ENCODE data around the gene TTC39B.

DNA sequence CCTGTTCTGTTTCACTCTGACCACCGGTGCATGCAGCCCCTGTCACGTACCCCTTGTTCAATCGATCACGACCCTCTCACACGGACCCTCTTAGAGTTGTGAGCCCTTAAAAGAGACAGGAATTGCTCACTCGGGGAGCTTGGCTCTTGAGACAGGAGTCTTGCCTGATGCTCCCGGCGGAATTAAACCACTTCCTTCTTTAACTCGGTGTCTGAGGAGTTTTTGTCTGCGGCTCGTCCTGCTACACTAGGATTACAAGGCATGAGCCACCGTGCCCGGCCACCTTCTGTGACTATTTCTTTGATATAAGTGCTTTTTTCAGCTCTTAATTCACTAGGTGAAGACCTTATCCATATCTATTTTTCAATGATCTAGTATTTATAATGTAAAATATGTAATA is 167.5 kb downstream of the TTC39B start:
- TF ChIP-seq CTCF (IDR thresholded peaks at IDR 0.05) (no peak), POLR2AphosphoS5 (IDR thresholded peaks at IDR 0.05) (no peak), POLR2A (IDR thresholded peaks at IDR 0.05) (no peak), EP300 (IDR thresholded peaks at IDR 0.05) (no peak)
